Activated naive CD4-positive, alpha-beta T cell treated with anti-CD3 and anti-CD28 coated beads for 36 hours (primary cell): ENCODE data around the gene CYP27C1. TPM values are rescaled to one million over a fixed set of nuclear protein-coding genes. Genes with fewer than 3 reads are reported as not detected.

Experiments used
- CTCF ChIA-PET: fragments of 350-600 bp; sonication (Branson Sonifier 250); formaldehyde crosslinking; loops from one replicate; lab custom pipeline; 2021; ENCODE audit warnings: antibody characterized with exemption; lab: Charles Lee
- DNase-seq: peaks from one replicate; pipeline ENCODE4 v3.0.0-alpha.2; 2020
- H3K27ac Mint-ChIP-seq: one replicate; pipeline ENCODE4 v1.8.0; 2021; ENCODE audit warnings: mild to moderate bottlenecking, mixed read lengths
- H3K27me3 Mint-ChIP-seq: one replicate; pipeline ENCODE4 v1.8.0; 2021; ENCODE audit warnings: low read depth, mixed read lengths
- H3K36me3 Mint-ChIP-seq: one replicate; pipeline ENCODE4 v1.8.0; 2021; ENCODE audit warnings: low read depth, mixed read lengths
- H3K4me1 Mint-ChIP-seq: one replicate; pipeline ENCODE4 v1.8.0; 2021; ENCODE audit warnings: low read depth, mixed read lengths
- H3K4me3 Mint-ChIP-seq: one replicate; pipeline ENCODE4 v1.8.0; 2021; ENCODE audit warnings: mild to moderate bottlenecking, moderate library complexity, mixed read lengths
- H3K9me3 Mint-ChIP-seq: one replicate; pipeline ENCODE4 v1.8.0; 2021; ENCODE audit warnings: mixed read lengths
- intact Hi-C: fragments of 100-400 bp; cut with micrococcal nuclease; formaldehyde crosslinking; loops from one replicate; pipeline ENCODE4 v1.15.1; 2023
- total RNA-seq, 2 experiments: library from RNA; stranded (reverse); gene quantifications; one replicate each; pipeline ENCODE4 v1.2.3, GENCODE V29; 2021

The CYP27C1 gene
- total RNA-seq, 2 experiments from 2014 or later = not detected

GRCh38 chr2:127161176-127162136 lies 58.6 kb downstream of the CYP27C1 start:
- CTCF ChIA-PET = interaction anchor here (1.4 kb wide), 1 partner anchor 12 kb away, joined by 3 read pairs; no protein-coding TSS in a partner anchor
- no peaks in the 10 kb centered on the region for H3K36me3 Mint-ChIP-seq
- H3K27ac Mint-ChIP-seq = no peak overlapping the region
- no peaks in the 10 kb centered on the region for H3K9me3 Mint-ChIP-seq
- no peaks in the 10 kb centered on the region for H3K27me3 Mint-ChIP-seq
- intact Hi-C loops = no loop called here
- no peak for DNase-seq
- no peaks in the 10 kb centered on the region for H3K4me1 Mint-ChIP-seq
- H3K4me3 Mint-ChIP-seq = no peak overlapping the region

- no peak for DNase-seq
- Mint-ChIP-seq H3K27me3 (no peaks in the 10 kb centered on the region), H3K4me3 (no peak overlapping the region), H3K27ac (no peak overlapping the region), H3K4me1 (no peaks in the 10 kb centered on the region), H3K36me3 (no peaks in the 10 kb centered on the region), H3K9me3 (no peaks in the 10 kb centered on the region)
- CTCF ChIA-PET = interaction anchor here (1.4 kb wide), 1 partner anchor 13 kb away, joined by 3 read pairs; no protein-coding TSS in a partner anchor
- intact Hi-C loops = no loop called here
These were observed 59.4 kb downstream of the CYP27C1 start for GRCh38 chr2:127160676-127161075.

- Mint-ChIP-seq H3K9me3 (no peaks in the 10 kb centered on the region), H3K27ac (no peak overlapping the region), H3K4me1 (no peaks in the 10 kb centered on the region), H3K4me3 (no peak overlapping the region), H3K27me3 (no peaks in the 10 kb centered on the region), H3K36me3 (no peaks in the 10 kb centered on the region)
- CTCF ChIA-PET = interaction anchor here (1.9 kb wide), 1 partner anchor 92 kb away, joined by 5 read pairs; no protein-coding TSS in a partner anchor
- intact Hi-C loops = no loop called here
- DNase-seq = no peak
These were observed 60.6 kb downstream of the CYP27C1 start for GRCh38 chr2:127159543-127159942.

- CTCF ChIA-PET = interaction anchor here (1.9 kb wide), 1 partner anchor 91 kb away, joined by 5 read pairs; no protein-coding TSS in a partner anchor
These were observed 61.3 kb downstream of the CYP27C1 start for GRCh38 chr2:127158614-127159290.

GRCh38 chr2:127157651-127158485 lies 62.2 kb downstream of the CYP27C1 start:
- Mint-ChIP-seq H3K4me3 (no peak overlapping the region), H3K9me3 (no peaks in the 10 kb centered on the region), H3K4me1 (no peaks in the 10 kb centered on the region), H3K27ac (no peak overlapping the region), H3K36me3 (no peaks in the 10 kb centered on the region), H3K27me3 (no peaks in the 10 kb centered on the region)
- DNase-seq = no peak
- CTCF ChIA-PET = interaction anchor here (0.6 to 1.9 kb wide), 2 partner anchors 90 to 477 kb away, joined by 5 read pairs; no protein-coding TSS in a partner anchor
- intact Hi-C loops = no loop called here

More at GRCh38 chr2:127158614-127159290, 61.3 kb downstream of the CYP27C1 start:
- Mint-ChIP-seq H3K27me3 (no peaks in the 10 kb centered on the region), H3K9me3 (no peaks in the 10 kb centered on the region), H3K27ac (no peak overlapping the region), H3K4me3 (no peak overlapping the region), H3K4me1 (no peaks in the 10 kb centered on the region), H3K36me3 (no peaks in the 10 kb centered on the region)
- DNase-seq = no peak
- intact Hi-C loops = no loop called here

- Mint-ChIP-seq H3K9me3 (no peaks in the 10 kb centered on the region), H3K4me3 (no peak overlapping the region), H3K36me3 (no peaks in the 10 kb centered on the region), H3K27ac (no peak overlapping the region), H3K27me3 (no peaks in the 10 kb centered on the region), H3K4me1 (no peaks in the 10 kb centered on the region)
- intact Hi-C loops = no loop called here
- DNase-seq = no peak
- CTCF ChIA-PET = interaction anchor here (0.6 kb wide), 1 partner anchor 476 kb away, joined by 5 read pairs; no protein-coding TSS in a partner anchor
These were observed 63.0 kb downstream of the CYP27C1 start for GRCh38 chr2:127157114-127157513.

GRCh38 chr2:127155947-127156346 lies 64.2 kb downstream of the CYP27C1 start:
- no peak overlapping the region for H3K27ac Mint-ChIP-seq
- H3K36me3 Mint-ChIP-seq = no peaks in the 10 kb centered on the region
- no peak overlapping the region for H3K4me3 Mint-ChIP-seq
- no peak for DNase-seq
- no peaks in the 10 kb centered on the region for H3K4me1 Mint-ChIP-seq
- CTCF ChIA-PET = interaction anchor here (0.7 kb wide), 1 partner anchor 306 kb away, joined by 3 read pairs; no protein-coding TSS in a partner anchor
- intact Hi-C loops = no loop called here
- no peaks in the 10 kb centered on the region for H3K27me3 Mint-ChIP-seq
- H3K9me3 Mint-ChIP-seq = no peaks in the 10 kb centered on the region

- no peak overlapping the region for H3K27ac Mint-ChIP-seq
- no peaks in the 10 kb centered on the region for H3K36me3 Mint-ChIP-seq
- no peak overlapping the region for H3K4me3 Mint-ChIP-seq
- CTCF ChIA-PET = interaction anchor here (0.6 to 0.7 kb wide), 2 partner anchors 307 to 1325 kb away, joined by 3 to 4 read pairs; no protein-coding TSS in a partner anchor
- no peak for DNase-seq
- H3K27me3 Mint-ChIP-seq = no peaks in the 10 kb centered on the region
- H3K9me3 Mint-ChIP-seq = no peaks in the 10 kb centered on the region
- no peaks in the 10 kb centered on the region for H3K4me1 Mint-ChIP-seq
- intact Hi-C loops = no loop called here
These were observed 65.0 kb downstream of the CYP27C1 start for GRCh38 chr2:127155028-127155581.

- no peak overlapping the region for H3K4me3 Mint-ChIP-seq
- intact Hi-C loops = no loop called here
- no peak overlapping the region for H3K27ac Mint-ChIP-seq
- no peaks in the 10 kb centered on the region for H3K9me3 Mint-ChIP-seq
- H3K36me3 Mint-ChIP-seq = no peaks in the 10 kb centered on the region
- CTCF ChIA-PET = interaction anchor here (0.6 kb wide), 1 partner anchor 1325 kb away, joined by 4 read pairs; no protein-coding TSS in a partner anchor
- H3K27me3 Mint-ChIP-seq = no peaks in the 10 kb centered on the region
- no peak for DNase-seq
- no peaks in the 10 kb centered on the region for H3K4me1 Mint-ChIP-seq
These were observed 65.7 kb downstream of the CYP27C1 start for GRCh38 chr2:127154396-127154795.

- intact Hi-C loops = no loop called here
- H3K36me3 Mint-ChIP-seq = no peaks in the 10 kb centered on the region
- CTCF ChIA-PET = no interaction called here
- DNase-seq = no peak
- H3K4me1 Mint-ChIP-seq = no peaks in the 10 kb centered on the region
- no peak overlapping the region for H3K27ac Mint-ChIP-seq
- H3K9me3 Mint-ChIP-seq = no peaks in the 10 kb centered on the region
- H3K4me3 Mint-ChIP-seq = no peak overlapping the region
- H3K27me3 Mint-ChIP-seq = no peaks in the 10 kb centered on the region
These were observed 66.4 kb downstream of the CYP27C1 start for GRCh38 chr2:127153691-127154158.

GRCh38 chr2:127150996-127151395 lies 69.1 kb downstream of the CYP27C1 start:
- no peak for DNase-seq
- Mint-ChIP-seq H3K27me3 (no peaks in the 10 kb centered on the region), H3K36me3 (no peaks in the 10 kb centered on the region), H3K4me1 (no peaks in the 10 kb centered on the region), H3K9me3 (no peaks in the 10 kb centered on the region), H3K27ac (no peak overlapping the region), H3K4me3 (no peak overlapping the region)
- intact Hi-C loops = no loop called here
- CTCF ChIA-PET = interaction anchor here (0.6 to 0.9 kb wide), 3 partner anchors 11 to 83 kb away, joined by 3 read pairs; no protein-coding TSS in a partner anchor
